Ecto neural progenitor cell (in vitro differentiated cells): ENCODE results near the gene RARS2.
"Not testable (repeated sequence)": the region's sequence is repeated elsewhere in the genome, so short reads cannot be mapped to it uniquely, and the experiment has no call there.

Experiments used
- DNase-seq: peaks from one replicate; pipeline ENCODE4 v3.0.0-alpha.2; 2018; ENCODE audit warnings: low spot score

Gene RARS2

GRCh38 chr6:87589693-87590416 is at the start of gene RARS2, which contains the start of gene ORC3:
RARS2 (minus strand) TSS chr6:87589987; CDS start chr6:87589957, 30 bp downstream.
ORC3 (plus strand) TSS chr6:87590135; CDS start chr6:87590169, 34 bp downstream.
- peak; percentile 97 for DNase-seq

- DNase-seq: no peak
Observed at GRCh38 chr6:87639373-87639772, 49.6 kb upstream of the RARS2 start.

DNA sequence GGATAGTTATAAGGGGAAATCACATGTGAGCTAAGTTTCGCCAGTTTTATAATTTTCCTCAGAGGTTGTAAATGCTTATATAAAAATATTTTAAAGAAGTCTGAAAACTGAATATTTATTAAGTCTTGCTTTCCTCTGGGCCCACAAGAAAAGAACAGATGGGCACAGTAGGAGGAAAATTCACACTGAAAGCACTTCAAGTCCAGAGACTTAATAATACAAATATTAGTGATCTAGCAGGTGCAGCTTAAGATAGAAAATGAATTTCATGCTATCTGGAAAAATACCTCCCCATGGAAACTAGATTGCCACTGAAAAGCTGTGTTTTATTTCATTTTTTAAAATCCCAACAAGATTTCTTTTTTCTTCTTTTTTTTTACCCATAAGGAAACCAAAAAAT is 47.3 kb upstream of the RARS2 start:
- no peak for DNase-seq

GRCh38 chr6:87636315-87636714 is 46.5 kb upstream of the RARS2 start:
- DNase-seq: no peak

GRCh38 chr6:87633851-87634250 is 44.1 kb upstream of the RARS2 start:
- no peak for DNase-seq

GRCh38 chr6:87630746-87631145 is 41.0 kb upstream of the RARS2 start:
- no peak for DNase-seq

DNA sequence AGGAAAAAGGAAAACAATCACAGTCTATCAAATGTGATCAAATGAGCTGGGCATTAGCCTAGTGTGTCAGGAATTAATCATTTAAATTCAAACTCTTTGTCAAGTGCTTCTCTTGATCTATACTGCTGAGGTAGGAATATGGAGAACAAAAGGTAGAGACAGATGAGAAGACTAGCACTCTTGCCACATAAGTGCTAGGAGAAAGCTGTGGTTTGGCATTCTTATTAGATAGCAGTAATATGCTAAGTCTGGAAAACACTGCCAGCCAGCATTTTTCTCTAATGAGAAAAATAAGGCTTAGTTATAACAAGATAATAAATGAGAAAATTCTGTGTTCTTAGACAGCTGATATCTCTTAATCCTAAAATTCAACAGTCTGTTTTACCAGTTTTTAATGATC is 39.1 kb upstream of the RARS2 start:
- no peak for DNase-seq

GRCh38 chr6:87628424-87628823 is 38.6 kb upstream of the RARS2 start:
- DNase-seq: no peak

- DNase-seq: no peak
Observed at GRCh38 chr6:87623248-87623647, 33.5 kb upstream of the RARS2 start.

GRCh38 chr6:87618531-87618930 is 28.7 kb upstream of the RARS2 start:
- no peak for DNase-seq

- no peak for DNase-seq
Observed at GRCh38 chr6:87617405-87617804, 27.6 kb upstream of the RARS2 start.

DNA sequence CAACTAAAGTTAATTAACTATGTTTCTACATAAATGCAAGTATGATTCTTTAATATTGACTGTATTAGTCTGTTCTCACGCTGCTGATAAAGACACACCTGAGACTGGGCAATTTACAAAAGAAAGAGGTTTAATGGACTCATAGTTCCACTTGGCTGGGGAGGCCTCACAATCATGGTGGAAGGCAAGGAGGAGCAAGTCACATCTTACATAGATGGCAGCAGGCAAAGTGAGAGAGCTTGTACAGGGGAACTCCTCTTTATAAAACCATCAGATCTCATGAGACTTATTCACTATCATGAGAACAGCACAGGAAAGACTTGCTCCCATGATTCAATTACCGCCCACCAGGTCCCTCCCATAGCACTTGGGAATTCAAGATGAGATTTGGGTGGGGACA is 23.2 kb upstream of the RARS2 start:
- DNase-seq: not testable (repeated sequence)

DNA sequence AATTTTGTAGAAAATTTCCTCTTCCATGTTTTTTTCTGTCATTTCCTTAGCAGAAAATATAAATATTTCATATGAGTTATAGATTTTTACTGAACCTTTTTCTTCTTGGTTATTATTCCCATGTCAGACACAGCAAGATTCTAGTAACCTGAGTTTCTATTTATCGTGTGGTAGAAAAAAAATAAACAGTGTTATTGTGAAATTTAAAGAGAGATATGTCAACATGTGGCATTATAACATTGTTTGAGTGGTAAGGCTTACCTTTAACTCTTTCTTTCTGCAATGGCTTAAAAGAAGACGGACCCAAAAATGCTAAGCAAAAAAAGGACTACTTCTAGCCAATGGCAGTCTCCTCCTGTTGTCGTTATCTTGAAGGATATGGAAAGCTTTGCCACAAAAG is 19.0 kb upstream of the RARS2 start:
- no peak for DNase-seq

GRCh38 chr6:87606199-87606598 is 16.4 kb upstream of the RARS2 start:
- DNase-seq: no peak

GRCh38 chr6:87600576-87600975 is 10.8 kb upstream of the RARS2 start:
- DNase-seq: no peak

GRCh38 chr6:87590990-87591389 is 1.2 kb upstream of the RARS2 start:
- no peak for DNase-seq

GRCh38 chr6:87590417-87590880 is 662 bp upstream of the RARS2 start:
- DNase-seq: no peak

DNA sequence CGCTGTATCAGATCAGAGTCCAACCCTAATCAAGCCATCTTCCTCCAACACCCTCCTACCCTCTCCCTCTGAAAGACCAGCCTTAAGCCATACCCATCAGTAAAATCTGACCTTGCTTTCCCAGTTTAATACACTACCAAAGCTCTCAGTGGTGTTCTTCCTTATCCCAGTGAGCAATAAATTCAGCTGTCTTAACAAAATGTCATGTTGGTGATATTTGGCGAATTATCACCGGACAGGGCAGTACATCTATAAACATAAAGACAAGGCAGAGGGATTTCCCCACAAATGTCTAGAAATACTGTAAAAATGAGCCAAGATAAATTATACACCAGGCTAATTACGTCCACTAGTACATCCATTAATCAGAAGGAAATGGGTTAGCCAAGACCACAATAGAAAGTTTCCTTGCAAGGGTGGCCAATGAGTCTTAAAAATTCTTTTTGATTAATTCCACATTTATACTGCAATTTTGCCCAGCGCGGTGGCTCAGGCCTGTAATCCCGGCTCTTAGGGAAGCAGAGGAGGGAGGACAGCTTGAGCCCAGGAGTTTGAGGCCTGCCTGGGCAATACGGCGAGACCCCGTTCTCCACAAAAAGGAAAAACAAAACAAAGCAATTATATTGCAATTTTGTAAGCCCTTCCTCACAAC is 905 bp downstream of the RARS2 start:
- no peak for DNase-seq

GRCh38 chr6:87586371-87587077 is 3.3 kb downstream of the RARS2 start:
- no peak for DNase-seq

DNA sequence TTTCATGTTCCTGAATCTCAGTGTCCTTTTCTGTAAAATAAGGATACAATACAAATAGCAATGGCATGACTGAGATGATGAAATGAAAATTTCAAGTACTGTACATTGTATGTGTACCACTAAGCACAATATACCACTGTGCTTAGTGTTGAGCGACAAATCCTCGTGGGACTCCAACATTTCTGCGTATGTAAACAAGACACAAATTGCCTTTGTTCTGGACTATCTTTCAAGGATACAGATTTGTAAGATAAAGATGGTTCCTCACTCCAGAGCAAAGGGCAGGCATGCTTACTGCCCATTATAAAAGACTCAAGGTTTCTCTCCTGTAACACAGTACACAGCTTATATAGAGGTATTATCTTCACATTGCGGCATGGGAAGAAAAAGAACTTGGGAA is 6.0 kb downstream of the RARS2 start:
- DNase-seq: no peak

GRCh38 chr6:87575423-87575822 is 14.4 kb downstream of the RARS2 start:
- no peak for DNase-seq

DNA sequence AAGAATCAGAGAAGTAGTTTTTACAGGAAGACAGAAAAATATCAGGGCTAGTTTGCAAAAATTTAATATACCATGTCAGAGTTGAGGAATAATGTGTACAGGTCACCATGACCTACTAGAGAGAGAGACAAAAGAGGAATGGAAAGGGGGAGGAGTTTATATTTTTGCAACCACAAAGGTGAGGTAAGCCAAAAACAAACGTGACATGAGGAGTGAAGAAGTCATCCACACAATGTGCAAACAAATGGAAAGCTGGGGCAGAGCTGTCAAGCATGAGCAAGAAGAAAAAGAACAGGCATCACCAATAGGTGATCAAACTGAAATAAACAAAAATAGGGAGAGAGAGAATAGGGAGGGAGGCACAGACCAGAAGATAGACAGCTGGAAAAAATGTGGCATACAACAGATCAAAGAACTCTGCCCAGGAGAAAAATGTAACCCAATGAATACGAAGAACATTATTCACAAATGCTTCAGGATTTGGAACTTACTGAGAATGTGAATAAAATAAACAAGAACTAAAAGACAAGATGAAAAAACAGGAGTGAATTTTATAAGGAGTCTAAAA is 15.5 kb downstream of the RARS2 start:
- no peak for DNase-seq
